ENCODE data around the gene LRP1-AS. TPM values are rescaled to one million over a fixed set of nuclear protein-coding genes. Genes with fewer than 3 reads are reported as not detected.

The LRP1-AS gene
- total RNA-seq, 1 experiment from 2014 or later = not detected

- DNase-seq = no peak
- BruUV-seq (replicated peaks) = no TSS peak
- intact Hi-C loops (cut with micrococcal nuclease; ENCODE audit: unreplicated experiment) = no loop called here
- no peak overlapping the region for H3K4me3 Mint-ChIP-seq (ENCODE audit: low read depth, unreplicated experiment)
- H3K27me3 Mint-ChIP-seq (ENCODE audit: unreplicated experiment) = peaks cover 23% of the 10 kb centered on the region
- H3K27ac Mint-ChIP-seq (ENCODE audit: unreplicated experiment) = no peak overlapping the region
- no peaks in the 10 kb centered on the region for H3K36me3 Mint-ChIP-seq (ENCODE audit: insufficient read depth, unreplicated experiment)
- TF ChIP-seq, protein P1, sequence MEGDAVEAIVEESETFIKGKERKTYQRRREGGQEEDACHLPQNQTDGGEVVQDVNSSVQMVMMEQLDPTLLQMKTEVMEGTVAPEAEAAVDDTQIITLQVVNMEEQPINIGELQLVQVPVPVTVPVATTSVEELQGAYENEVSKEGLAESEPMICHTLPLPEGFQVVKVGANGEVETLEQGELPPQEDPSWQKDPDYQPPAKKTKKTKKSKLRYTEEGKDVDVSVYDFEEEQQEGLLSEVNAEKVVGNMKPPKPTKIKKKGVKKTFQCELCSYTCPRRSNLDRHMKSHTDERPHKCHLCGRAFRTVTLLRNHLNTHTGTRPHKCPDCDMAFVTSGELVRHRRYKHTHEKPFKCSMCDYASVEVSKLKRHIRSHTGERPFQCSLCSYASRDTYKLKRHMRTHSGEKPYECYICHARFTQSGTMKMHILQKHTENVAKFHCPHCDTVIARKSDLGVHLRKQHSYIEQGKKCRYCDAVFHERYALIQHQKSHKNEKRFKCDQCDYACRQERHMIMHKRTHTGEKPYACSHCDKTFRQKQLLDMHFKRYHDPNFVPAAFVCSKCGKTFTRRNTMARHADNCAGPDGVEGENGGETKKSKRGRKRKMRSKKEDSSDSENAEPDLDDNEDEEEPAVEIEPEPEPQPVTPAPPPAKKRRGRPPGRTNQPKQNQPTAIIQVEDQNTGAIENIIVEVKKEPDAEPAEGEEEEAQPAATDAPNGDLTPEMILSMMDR (IDR thresholded peaks at IDR 0.05; ENCODE audit: unreplicated experiment) = no peak
- CTCF ChIA-PET = interaction anchor here (1.6 kb wide), 1 partner anchor 49 kb away, joined by 3 read pairs; no protein-coding TSS in a partner anchor
- peaks cover 4% of the 10 kb centered on the region for H3K9me3 Mint-ChIP-seq (ENCODE audit: low read depth, unreplicated experiment)
- H3K4me1 Mint-ChIP-seq (ENCODE audit: low read depth, unreplicated experiment) = no peaks in the 10 kb centered on the region
These were observed 28.6 kb downstream of the LRP1-AS start for GRCh38 chr12:57118711-57119271.

- intact Hi-C loops (cut with micrococcal nuclease; ENCODE audit: unreplicated experiment) = no loop called here
- no peak for DNase-seq
- Mint-ChIP-seq H3K36me3 (ENCODE audit: insufficient read depth, unreplicated experiment) (peaks cover 6% of the 10 kb centered on the region), H3K27me3 (ENCODE audit: unreplicated experiment) (peaks cover 18% of the 10 kb centered on the region), H3K4me3 (ENCODE audit: low read depth, unreplicated experiment) (no peak overlapping the region), H3K9me3 (ENCODE audit: low read depth, unreplicated experiment) (no peaks in the 10 kb centered on the region), H3K27ac (ENCODE audit: unreplicated experiment) (no peak overlapping the region), H3K4me1 (ENCODE audit: low read depth, unreplicated experiment) (peaks cover 15% of the 10 kb centered on the region)
- CTCF ChIA-PET = interaction anchor here (1.3 kb wide), 1 partner anchor 66 kb away, joined by 3 read pairs; no protein-coding TSS in a partner anchor
- no TSS peak for BruUV-seq (replicated peaks)
- TF ChIP-seq, protein P1 (IDR thresholded peaks at IDR 0.05; ENCODE audit: unreplicated experiment) = no peak
These were observed 30.7 kb downstream of the LRP1-AS start for GRCh38 chr12:57116580-57117281.

DNA sequence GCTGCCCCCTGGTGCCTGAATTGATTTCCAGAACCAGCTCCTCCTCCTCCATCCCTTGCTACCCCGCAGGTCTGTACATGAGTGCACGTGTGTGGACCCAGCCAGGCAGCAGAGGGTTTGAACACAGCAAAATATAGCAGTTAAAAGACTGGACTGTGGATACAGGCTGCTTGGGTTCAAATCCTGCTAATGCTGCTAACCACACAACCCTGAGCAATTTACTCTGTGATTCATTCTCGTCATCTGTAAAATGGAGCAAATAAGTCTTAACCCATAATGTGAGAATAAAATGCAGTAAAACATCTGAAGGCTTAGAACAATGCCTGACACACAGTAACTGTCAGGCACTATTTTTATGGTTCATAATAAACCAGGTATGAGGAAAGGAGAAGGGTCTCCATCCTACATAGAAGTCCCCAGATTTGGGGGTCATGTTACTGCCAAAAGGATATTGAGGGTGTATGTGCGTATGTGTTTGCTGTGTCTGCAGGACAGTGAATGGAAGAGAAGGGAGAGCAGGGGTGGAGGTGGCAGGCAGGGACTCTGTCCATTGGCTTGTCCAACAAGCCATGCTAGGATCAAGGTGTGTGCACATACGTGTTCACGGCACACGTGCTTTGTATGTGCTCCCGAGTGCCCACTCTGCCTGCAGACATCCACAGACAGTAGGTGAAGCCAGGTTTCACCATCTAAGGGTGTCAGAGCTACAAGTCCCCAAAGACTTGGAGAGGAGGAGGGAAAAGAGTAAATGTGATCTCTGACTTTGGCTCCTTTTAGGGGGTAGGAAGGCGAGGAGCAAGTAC is 34.7 kb downstream of the LRP1-AS start:
- intact Hi-C loops (cut with micrococcal nuclease; ENCODE audit: unreplicated experiment) = loop anchor here (1.0 to 5.0 kb wide), 3 partner anchors 43 to 355 kb away; no protein-coding TSS in a partner anchor
- Mint-ChIP-seq H3K27ac (ENCODE audit: unreplicated experiment) (peak overlapping the region; percentile 84), H3K9me3 (ENCODE audit: low read depth, unreplicated experiment) (no peaks in the 10 kb centered on the region), H3K36me3 (ENCODE audit: insufficient read depth, unreplicated experiment) (peaks cover 37% of the 10 kb centered on the region), H3K27me3 (ENCODE audit: unreplicated experiment) (peaks cover 18% of the 10 kb centered on the region), H3K4me1 (ENCODE audit: low read depth, unreplicated experiment) (peaks cover 34% of the 10 kb centered on the region), H3K4me3 (ENCODE audit: low read depth, unreplicated experiment) (peak overlapping the region; percentile 77)
- no peak for DNase-seq
- CTCF ChIA-PET = interaction anchor here (0.6 to 3.0 kb wide), 30 partner anchors 8 to 609 kb away, joined by 3 to 148 read pairs (median 6); partner anchors contain the start of genes LRP1, NAB2, NEMP1 and RBMS2
- TF ChIP-seq, protein P1 (IDR thresholded peaks at IDR 0.05; ENCODE audit: unreplicated experiment) = peak; percentile 84
- BruUV-seq (replicated peaks) = no TSS peak

GRCh38 chr12:57111031-57111734 is 36.2 kb downstream of the LRP1-AS start, which contains the start of gene STAT6:
Gene STAT6 (minus strand): TSS chr12:57111362. CDS start chr12:57108278, 3,084 bp downstream.
- CTCF ChIA-PET = interaction anchor here (0.6 to 3.0 kb wide), 23 partner anchors 9 to 1932 kb away, joined by 3 to 148 read pairs (median 7); partner anchors contain the start of genes LRP1, NAB2 and NEMP1
- Mint-ChIP-seq H3K27me3 (ENCODE audit: unreplicated experiment) (peaks cover 6% of the 10 kb centered on the region), H3K36me3 (ENCODE audit: insufficient read depth, unreplicated experiment) (peaks cover 48% of the 10 kb centered on the region), H3K27ac (ENCODE audit: unreplicated experiment) (peak within 1 kb of the TSS; percentile 84), H3K4me1 (ENCODE audit: low read depth, unreplicated experiment) (peaks cover 37% of the 10 kb centered on the region), H3K9me3 (ENCODE audit: low read depth, unreplicated experiment) (no peaks in the 10 kb centered on the region), H3K4me3 (ENCODE audit: low read depth, unreplicated experiment) (peak within 1 kb of the TSS; percentile 77)
- BruUV-seq (replicated peaks) = no TSS peak
- peak; percentile 81 for DNase-seq
- TF ChIP-seq, protein P1 (IDR thresholded peaks at IDR 0.05; ENCODE audit: unreplicated experiment) = no peak
- intact Hi-C loops (cut with micrococcal nuclease; ENCODE audit: unreplicated experiment) = loop anchor here (2.0 to 5.0 kb wide), 2 partner anchors 22 to 354 kb away; partner anchors contain the start of gene NAB2

All from Calu3 (cell line).